ENCODE data around the gene CNTRL. TPM values are rescaled to one million over a fixed set of nuclear protein-coding genes. Genes with fewer than 3 reads are reported as not detected.

Gene CNTRL
- polyA plus RNA-seq, 1 of the 3 experiments (the other 2 are of a cell fraction): 3.6 TPM

DNA sequence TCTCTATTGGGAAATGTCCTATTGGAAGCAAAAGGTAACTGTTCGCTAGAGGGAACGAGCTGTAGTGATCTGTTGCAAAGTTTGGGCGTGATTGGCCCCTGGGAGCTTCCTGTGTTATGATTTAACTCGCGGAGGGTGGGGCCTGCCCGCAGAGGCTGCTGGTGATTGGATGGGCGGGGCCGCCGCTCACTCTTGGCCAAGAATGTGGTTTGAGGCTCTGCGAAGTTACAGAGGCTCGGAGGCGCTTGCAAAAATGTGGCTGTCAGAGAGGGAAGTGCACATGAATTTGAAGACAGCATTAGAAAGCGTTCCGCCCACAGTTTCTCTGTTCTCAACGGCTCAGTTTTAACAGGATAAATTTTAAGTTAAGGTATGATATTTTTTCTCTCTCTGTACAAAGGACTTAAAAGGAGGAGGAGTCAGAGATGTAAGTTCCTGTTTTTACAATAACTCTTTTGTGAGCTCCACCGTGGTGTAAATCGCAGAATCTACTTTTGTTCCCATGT, 46.9 kb downstream of the CNTRL start (continued):
- TF ChIP-seq TEAD4 (IDR thresholded peaks at IDR 0.05; ENCODE audit: borderline replicate concordance, insufficient read depth) (no peak), MXI1 (IDR thresholded peaks at IDR 0.05; ENCODE audit: low read depth, low read length) (peak; percentile 98), MEF2A (IDR thresholded peaks at IDR 0.05; ENCODE audit: borderline replicate concordance, low read depth) (no peak), RCOR1 (IDR thresholded peaks at IDR 0.05; ENCODE audit: low read length) (no peak), RFX5 (IDR thresholded peaks at IDR 0.05; ENCODE audit: low read length) (peak; percentile 64), RAD21 (IDR thresholded peaks at IDR 0.05; ENCODE audit: low read length) (no peak), GATA2 (CRISPR knock-in tag; IDR thresholded peaks at IDR 0.05) (no peak), POLR2AphosphoS5 (IDR thresholded peaks at IDR 0.05; ENCODE audit: low read depth, low read length) (peak; percentile 82), NRF1 (IDR thresholded peaks at IDR 0.05; ENCODE audit: low read depth, low read length) (no peak), ELF1 (IDR thresholded peaks at IDR 0.05) (peak; percentile 66), YY1 (IDR thresholded peaks at IDR 0.05; ENCODE audit: low read depth) (no peak), SIN3A (IDR thresholded peaks at IDR 0.05; ENCODE audit: borderline replicate concordance, low read depth, low read length) (peak; percentile 97), EZH2phosphoT487 (IDR thresholded peaks at IDR 0.05; ENCODE audit: borderline replicate concordance, low read depth) (no peak), GABPA (IDR thresholded peaks at IDR 0.05; ENCODE audit: low read depth) (peak; percentile 34; the same call in 1 of the 2 replicates), FOXM1 (IDR thresholded peaks at IDR 0.05; ENCODE audit: low read depth) (peak; percentile 99), TAF1 (IDR thresholded peaks at IDR 0.05; ENCODE audit: borderline replicate concordance, low read depth, low read length) (peak; percentile 69)
- TF ChIP-seq, protein P1, sequence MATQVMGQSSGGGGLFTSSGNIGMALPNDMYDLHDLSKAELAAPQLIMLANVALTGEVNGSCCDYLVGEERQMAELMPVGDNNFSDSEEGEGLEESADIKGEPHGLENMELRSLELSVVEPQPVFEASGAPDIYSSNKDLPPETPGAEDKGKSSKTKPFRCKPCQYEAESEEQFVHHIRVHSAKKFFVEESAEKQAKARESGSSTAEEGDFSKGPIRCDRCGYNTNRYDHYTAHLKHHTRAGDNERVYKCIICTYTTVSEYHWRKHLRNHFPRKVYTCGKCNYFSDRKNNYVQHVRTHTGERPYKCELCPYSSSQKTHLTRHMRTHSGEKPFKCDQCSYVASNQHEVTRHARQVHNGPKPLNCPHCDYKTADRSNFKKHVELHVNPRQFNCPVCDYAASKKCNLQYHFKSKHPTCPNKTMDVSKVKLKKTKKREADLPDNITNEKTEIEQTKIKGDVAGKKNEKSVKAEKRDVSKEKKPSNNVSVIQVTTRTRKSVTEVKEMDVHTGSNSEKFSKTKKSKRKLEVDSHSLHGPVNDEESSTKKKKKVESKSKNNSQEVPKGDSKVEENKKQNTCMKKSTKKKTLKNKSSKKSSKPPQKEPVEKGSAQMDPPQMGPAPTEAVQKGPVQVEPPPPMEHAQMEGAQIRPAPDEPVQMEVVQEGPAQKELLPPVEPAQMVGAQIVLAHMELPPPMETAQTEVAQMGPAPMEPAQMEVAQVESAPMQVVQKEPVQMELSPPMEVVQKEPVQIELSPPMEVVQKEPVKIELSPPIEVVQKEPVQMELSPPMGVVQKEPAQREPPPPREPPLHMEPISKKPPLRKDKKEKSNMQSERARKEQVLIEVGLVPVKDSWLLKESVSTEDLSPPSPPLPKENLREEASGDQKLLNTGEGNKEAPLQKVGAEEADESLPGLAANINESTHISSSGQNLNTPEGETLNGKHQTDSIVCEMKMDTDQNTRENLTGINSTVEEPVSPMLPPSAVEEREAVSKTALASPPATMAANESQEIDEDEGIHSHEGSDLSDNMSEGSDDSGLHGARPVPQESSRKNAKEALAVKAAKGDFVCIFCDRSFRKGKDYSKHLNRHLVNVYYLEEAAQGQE (IDR thresholded peaks at IDR 0.05; ENCODE audit: low read depth, low read length): peak; percentile 14; the same call in 1 of the 2 replicates
- TF ChIP-seq, protein P2, sequence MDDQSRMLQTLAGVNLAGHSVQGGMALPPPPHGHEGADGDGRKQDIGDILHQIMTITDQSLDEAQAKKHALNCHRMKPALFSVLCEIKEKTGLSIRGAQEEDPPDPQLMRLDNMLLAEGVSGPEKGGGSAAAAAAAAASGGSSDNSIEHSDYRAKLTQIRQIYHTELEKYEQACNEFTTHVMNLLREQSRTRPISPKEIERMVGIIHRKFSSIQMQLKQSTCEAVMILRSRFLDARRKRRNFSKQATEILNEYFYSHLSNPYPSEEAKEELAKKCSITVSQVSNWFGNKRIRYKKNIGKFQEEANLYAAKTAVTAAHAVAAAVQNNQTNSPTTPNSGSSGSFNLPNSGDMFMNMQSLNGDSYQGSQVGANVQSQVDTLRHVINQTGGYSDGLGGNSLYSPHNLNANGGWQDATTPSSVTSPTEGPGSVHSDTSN (IDR thresholded peaks at IDR 0.05): peak; percentile 97
- TF ChIP-seq, protein P3, sequence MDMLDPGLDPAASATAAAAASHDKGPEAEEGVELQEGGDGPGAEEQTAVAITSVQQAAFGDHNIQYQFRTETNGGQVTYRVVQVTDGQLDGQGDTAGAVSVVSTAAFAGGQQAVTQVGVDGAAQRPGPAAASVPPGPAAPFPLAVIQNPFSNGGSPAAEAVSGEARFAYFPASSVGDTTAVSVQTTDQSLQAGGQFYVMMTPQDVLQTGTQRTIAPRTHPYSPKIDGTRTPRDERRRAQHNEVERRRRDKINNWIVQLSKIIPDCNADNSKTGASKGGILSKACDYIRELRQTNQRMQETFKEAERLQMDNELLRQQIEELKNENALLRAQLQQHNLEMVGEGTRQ (IDR thresholded peaks at IDR 0.05; ENCODE audit: borderline replicate concordance, low read depth, low read length): no peak
- TF ChIP-seq, protein P4, sequence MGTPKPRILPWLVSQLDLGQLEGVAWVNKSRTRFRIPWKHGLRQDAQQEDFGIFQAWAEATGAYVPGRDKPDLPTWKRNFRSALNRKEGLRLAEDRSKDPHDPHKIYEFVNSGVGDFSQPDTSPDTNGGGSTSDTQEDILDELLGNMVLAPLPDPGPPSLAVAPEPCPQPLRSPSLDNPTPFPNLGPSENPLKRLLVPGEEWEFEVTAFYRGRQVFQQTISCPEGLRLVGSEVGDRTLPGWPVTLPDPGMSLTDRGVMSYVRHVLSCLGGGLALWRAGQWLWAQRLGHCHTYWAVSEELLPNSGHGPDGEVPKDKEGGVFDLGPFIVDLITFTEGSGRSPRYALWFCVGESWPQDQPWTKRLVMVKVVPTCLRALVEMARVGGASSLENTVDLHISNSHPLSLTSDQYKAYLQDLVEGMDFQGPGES (IDR thresholded peaks at IDR 0.05; ENCODE audit: low read depth, low read length): 0 out of 2 replicates have a peak, but pooled peaks have one; percentile 25
- TF ChIP-seq, protein P5, sequence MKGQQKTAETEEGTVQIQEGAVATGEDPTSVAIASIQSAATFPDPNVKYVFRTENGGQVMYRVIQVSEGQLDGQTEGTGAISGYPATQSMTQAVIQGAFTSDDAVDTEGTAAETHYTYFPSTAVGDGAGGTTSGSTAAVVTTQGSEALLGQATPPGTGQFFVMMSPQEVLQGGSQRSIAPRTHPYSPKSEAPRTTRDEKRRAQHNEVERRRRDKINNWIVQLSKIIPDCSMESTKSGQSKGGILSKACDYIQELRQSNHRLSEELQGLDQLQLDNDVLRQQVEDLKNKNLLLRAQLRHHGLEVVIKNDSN (IDR thresholded peaks at IDR 0.05; ENCODE audit: borderline replicate concordance, low read depth): no peak
